GM19328 (cell line): Measurements from ENCODE around the gene SH2D6.
"Not testable (repeated sequence)": the region's sequence is repeated elsewhere in the genome, so short reads cannot be mapped to it uniquely, and the experiment has no call there.

Experiments
- ATAC-seq: cut with Tn5 transposase; IDR thresholded peaks from one replicate; pipeline ENCODE4 v1.9.1; 2021; ENCODE audit warnings: mild to moderate bottlenecking, moderate library complexity; ENCODE audit not compliant: unreplicated experiment

Gene SH2D6

GRCh38 chr2:85438201-85439024, 19.9 kb downstream of the SH2D6 start:
- no peak for ATAC-seq

GRCh38 chr2:85439025-85439472, 20.5 kb downstream of the SH2D6 start:
- ATAC-seq, result no peak

GRCh38 chr2:85439569-85439968, 21.1 kb downstream of the SH2D6 start:
- ATAC-seq, result not testable (repeated sequence)

GRCh38 chr2:85439986-85440385, 21.5 kb downstream of the SH2D6 start:
- ATAC-seq, result no peak

GRCh38 chr2:85440729-85441128, 22.2 kb downstream of the SH2D6 start:
- no peak for ATAC-seq

GRCh38 chr2:85441864-85442263, 23.4 kb downstream of the SH2D6 start:
- ATAC-seq, result no peak

GRCh38 chr2:85444629-85445172, 26.2 kb downstream of the SH2D6 start:
- ATAC-seq, result no peak

GRCh38 chr2:85445316-85446295, 27.1 kb downstream of the SH2D6 start:
- no peak for ATAC-seq

GRCh38 chr2:85446296-85447221, 28.0 kb downstream of the SH2D6 start:
- ATAC-seq, result no peak

- no peak for ATAC-seq
Observed at GRCh38 chr2:85447222-85447585, 28.7 kb downstream of the SH2D6 start.

GRCh38 chr2:85448461-85449213, 30.1 kb downstream of the SH2D6 start:
- no peak for ATAC-seq

- ATAC-seq, result no peak
Observed at GRCh38 chr2:85449214-85449588, 30.7 kb downstream of the SH2D6 start.

GRCh38 chr2:85452237-85452636, 33.7 kb downstream of the SH2D6 start:
- ATAC-seq, result no peak

GRCh38 chr2:85453571-85453970, 35.1 kb downstream of the SH2D6 start:
- no peak for ATAC-seq

- no peak for ATAC-seq
Observed at GRCh38 chr2:85455552-85456090, 37.1 kb downstream of the SH2D6 start.

- ATAC-seq, result no peak
Observed at GRCh38 chr2:85457043-85457442, 38.5 kb downstream of the SH2D6 start.

- no peak for ATAC-seq
Observed at GRCh38 chr2:85457877-85458316, 39.4 kb downstream of the SH2D6 start.

- no peak for ATAC-seq
Observed at GRCh38 chr2:85458601-85459563, 40.4 kb downstream of the SH2D6 start.
